IPS DF 19.7 (cell line): ENCODE data around the gene CACNA1S.

Experiments
- DNase-seq: peaks from one replicate; pipeline ENCODE4 v3.0.0-alpha.2; 2013; ENCODE audit warnings: low read depth, low spot score

CACNA1S gene

GRCh38 chr1:201112173-201112731 lies at the start of gene CACNA1S:
Gene CACNA1S, minus strand, starts transcription at chr1:201112426. Its CDS starts 87 bp downstream, at chr1:201112339.
- no peak for DNase-seq

- no peak for DNase-seq
These were observed 45.7 kb upstream of the CACNA1S start for GRCh38 chr1:201157949-201158348.

DNA sequence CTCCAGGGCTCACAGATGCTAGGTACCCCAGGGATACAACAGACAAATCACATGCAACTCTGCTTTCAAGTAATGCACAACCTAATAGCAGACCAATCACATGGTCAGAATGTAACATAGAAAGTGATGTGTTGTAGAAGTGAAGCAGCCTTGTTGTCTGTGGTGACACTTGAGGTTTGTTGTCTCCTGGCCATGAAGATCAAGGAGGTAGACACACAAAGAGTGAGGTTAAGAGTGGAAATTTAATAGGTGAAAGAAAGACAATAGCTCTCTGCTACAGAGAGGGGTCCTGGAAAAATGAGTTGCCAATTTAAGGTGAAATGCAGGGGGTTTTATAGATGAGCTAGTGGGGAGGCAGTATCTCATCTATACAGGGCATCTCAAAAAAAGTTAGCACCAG lies 44.6 kb upstream of the CACNA1S start:
- no peak for DNase-seq

DNA sequence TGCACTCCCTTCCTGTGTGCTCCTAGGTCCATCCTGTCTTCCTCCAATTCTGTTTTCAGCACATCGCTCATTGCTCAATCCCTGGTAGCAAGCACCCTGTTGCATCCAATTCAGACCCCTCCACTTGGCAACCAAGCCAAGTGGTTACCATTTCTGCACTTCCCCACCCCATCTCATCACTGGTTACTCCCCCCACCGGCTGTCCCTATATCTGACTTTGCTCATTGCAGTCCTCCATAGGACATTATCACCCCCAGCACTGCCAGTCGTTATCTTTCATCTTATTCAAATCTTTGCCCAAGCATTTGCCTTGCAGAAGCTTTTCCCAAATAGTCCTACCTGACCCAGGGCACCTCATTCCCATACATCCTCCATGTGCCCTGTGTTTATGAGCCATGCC lies 44.1 kb upstream of the CACNA1S start:
- DNase-seq = no peak

DNA sequence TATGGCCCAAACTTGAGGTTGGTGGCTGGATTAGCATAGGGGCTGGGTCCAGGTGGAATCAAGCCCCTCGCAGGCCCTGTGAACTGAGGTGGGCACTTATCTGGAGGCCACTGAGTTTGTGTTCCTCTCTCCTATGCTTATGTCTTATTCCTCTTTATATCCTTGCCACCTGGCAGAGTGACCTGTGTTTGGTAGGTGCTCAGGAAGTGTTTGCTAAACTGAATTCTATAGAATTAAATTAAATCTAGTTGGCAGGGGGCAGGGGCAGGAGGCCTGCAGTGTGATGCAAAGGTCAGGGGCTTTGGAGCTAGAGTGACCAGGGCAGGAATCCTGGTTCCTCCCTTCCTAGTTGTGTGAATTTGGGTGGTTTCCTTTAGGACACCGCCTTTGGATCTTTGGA lies 43.1 kb upstream of the CACNA1S start:
- DNase-seq = no peak

DNA sequence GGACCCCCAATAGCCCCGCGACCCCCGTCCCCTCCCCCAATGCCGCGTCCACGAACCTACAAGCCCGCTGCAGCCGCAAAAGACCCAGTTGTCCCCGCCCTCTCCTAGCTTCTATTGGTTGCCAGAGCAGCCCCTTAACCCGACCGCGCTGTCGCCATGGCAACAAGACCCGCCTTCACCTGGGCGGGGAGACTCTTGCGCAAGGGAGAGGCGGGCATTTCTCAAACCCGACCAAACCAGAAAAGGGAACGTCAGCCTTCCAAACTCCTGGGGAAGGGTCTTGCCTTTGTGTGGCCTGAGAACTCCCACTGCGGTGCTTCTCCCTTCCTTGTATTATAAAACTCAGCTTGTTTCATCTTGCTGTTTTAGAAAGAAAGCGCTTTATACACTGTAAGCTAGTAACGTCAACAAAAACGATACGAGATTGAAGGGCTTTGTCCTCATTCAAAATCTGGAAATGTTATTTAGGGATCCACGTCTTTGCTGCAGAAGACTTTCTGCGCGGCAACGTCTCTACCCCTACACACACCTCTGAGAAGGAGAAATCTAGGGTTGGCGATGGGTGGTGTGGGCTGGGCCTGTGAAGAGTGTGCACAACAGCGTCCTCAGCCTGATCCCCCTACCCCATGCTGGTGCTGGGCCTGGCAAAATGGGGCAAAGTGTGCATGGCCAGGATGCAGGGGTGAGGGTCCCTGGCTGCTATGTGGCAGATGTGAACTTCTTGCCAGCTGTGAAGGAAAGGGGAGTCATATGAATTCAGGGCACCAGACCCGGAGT lies 42.4 kb upstream of the CACNA1S start, which contains the start of gene TMEM9:
TMEM9 (minus strand) TSS at position 86 of the 777 bp plus-strand sequence. CDS start 551 bp downstream, outside the sequence.
- DNase-seq = peak; percentile 82

DNA sequence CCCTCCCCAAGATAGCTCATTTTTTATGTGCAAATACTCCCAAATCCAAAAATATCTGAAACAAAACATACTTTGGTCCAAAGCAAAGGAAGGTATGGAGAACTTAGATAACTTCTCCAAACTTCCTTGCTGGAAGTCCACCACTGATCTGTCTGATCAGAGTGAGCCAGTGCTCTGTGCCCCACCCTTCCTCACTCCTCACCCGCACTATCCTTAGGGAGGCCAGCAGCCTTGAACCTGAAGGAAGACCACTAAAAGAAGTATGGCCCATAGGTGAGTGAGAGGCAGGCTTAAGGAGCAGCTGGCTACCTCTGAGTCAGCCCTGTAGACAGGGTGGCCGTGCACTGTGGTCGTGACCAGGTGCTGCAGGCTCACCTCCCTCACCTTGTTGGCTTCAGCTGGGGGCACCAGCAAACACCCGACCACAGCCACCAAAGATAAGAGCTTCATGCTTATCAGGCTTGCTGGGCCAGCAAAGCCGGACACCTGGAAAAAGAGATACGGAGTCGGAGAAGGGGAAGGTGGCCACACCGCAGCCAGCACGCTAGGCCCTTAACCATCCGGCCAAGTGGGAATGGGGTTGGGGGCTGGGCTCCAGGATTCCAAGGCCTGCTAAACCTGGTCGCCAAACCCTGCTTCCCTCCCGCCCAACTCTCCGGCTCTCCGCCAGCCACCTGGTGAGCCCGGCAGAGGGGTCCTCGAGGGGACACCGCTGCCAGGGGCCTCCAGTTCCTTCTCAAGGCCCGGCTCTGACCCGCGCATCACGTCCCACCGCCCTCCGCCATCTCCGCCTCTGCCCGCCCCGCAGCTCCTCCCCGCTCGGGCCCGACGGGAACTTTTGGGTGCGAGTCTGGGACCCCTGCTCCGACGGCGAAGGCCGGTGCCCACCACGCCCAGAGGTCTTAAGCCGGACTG lies 41.5 kb upstream of the CACNA1S start:
- DNase-seq = no peak

DNA sequence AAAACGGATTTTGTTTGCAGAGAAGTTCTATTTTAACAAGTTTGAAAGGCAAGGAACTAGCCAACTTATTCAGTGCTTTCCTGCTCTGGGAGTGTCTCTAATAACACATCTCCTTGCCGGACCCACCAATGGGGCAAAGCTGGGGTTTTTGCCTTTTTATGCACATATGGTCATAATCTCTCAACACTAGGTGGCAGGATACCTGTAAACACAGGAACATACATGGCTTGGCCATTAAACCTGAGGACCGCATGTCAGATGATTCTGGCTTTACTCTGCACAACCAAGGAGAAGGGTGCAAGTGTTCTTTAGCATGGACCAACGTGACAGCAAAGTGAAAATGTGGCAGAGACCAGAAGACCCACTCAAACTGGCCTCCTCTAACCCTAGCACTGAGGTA lies 37.2 kb upstream of the CACNA1S start:
- no peak for DNase-seq

- DNase-seq = no peak
These were observed 35.3 kb upstream of the CACNA1S start for GRCh38 chr1:201147396-201148015.

DNA sequence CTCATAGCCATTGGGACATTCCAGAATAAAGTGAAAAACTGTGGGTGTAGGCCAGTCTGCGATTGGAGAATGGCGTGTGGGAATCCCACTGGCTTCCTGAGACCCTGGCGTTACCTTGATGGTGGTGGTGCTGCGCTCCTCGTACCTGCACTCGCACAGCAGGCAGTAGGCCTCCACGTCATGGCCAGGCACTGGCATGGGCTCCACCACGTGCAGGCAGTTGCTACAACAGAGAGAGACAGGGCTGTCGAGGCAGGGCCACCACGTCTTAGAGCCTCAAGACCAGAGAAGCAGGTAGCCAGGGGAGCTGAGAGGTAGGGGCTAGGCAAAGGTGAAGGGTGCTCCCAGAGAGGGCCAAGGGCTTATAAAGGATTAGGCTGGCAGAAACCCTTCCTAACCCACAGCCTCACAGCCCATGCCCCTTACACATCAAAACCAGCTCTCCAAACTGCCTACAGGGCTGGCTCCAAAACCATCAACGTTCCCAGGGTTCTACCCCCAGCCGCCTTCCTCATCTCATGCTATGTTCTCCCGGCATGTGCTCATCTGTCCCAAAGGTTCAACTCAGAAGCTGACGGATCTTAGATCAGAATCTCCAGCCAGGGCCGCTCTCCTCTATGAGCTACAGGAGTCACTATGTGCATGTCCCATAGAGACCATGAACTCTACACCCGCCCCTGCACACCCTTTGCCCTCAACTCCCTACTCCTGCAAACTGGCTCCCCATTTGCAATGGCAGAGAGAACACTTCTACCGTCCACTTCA lies 34.6 kb upstream of the CACNA1S start:
- no peak for DNase-seq

- DNase-seq = no peak
These were observed 33.6 kb upstream of the CACNA1S start for GRCh38 chr1:201145816-201146215.

DNA sequence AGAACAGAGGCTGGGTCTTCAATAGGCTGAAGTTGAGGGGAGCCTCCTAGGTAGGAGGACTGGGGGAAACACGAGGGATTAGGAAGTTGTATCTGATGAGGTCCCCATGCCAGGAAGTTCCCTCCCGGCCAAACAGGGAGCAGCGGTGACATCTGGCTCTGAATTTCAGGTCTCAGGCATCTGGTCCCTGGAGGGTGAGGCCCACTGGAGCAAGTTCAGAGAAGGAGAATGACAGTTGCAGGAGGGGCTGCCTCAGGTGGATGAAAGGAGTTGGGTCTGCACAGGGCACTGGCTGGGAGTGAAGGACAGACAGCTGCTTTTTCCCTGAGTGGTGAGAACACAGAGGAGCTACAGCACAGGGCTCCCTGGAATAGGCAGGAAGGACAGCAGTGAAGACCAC lies 32.9 kb upstream of the CACNA1S start:
- no peak for DNase-seq

DNA sequence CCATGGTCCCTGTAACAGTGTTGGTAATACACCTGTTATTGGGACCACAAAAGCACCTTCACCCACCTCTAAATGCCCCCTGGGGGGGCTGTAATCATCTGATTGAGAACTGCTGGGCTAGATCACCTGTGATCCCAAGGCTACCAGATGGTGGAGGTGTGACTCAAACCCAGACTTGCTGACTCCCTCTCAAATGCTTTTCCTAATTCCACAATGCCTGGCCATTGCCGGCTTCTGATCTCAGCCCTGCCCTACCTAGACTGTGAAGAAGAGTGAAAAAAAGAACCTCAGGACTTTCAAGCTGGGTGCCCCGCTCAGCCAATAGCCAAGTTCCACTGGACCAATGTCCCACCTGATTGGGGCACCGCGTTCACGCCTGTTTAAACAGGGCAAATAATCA lies 32.5 kb upstream of the CACNA1S start:
- DNase-seq = no peak

DNA sequence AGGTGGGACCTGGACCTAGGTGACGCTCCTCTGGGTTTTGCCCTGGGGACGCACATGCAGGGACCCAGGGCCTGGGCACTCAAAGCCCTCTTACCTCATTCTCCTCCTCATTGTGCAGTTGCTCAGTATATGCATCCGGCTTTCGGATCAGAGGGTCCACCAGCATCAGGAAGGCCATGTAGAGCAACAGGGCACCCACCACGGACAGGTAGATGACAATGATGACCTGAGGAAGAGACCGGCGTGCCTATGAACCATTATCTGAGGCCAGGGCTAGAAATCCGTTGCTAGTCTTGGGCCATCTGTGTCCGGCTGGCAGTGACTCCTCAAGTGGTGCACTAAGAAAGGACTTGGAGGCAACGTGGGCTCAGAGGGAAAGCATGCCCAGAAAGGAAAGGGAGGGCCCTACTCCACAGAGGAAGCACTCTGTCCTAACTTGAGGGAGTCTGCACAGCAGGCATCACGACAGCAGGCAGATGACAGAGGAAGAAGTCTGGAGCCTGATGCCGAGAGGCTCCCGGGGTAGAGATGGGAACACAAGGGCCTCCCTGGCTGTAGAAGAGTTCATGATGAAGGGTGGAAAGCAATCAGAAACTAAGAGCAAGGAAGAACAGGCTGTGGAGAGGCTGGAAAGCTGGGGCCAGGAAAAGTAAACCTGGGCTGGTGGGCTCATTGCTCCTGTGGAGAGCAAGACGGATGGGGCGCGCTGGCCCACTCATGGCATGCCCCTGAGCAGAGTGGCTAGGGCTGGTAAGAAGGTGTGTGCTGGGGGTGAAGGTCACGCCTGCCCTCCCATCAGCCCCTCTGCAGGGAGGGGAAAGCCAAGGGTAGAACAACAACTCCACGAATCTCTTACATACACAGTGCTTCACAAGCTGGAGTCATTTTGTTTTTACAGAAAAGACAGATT lies 31.8 kb upstream of the CACNA1S start:
- DNase-seq = no peak

DNA sequence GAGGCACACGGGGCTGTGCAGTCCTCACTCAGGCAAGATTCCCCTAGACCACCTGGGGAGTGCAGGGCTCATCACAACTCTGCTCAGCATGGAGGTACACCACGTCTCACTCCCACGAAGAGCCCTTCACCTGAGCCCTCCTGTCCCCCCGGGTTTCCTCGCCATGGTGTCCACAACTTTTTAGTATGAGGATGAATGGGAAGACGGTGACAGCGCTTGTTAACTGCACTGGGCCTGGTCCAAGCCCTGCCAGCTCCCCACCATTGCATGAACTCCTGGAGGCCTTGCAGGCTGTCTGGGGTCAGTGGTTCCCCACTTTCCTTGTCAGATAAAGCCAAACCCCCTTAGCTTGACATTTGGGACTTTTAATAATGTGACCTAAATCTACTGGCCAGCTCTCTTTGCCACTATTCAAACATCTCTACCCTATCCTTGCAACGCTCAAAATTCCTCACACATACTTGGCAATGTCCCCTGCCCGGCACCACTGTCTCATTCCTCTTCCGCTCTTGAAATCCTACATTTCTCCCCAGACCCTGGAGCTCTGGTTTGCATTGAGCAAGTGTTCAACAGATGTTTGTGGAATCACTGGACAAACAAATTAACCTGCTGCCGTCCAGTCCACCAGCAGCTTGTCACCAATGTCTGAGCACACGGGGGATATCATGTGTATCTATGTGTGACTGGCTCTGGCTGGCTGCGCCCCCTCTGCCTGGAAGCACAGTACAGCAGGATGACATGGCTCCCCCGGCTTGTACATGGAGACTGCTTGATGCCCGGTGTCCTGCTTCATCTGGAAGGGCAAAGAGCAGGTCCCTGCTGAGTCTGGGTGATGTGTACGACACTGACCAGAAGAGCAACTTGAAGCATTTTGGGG lies 30.9 kb upstream of the CACNA1S start:
- DNase-seq = no peak

GRCh38 chr1:201142011-201142848 lies 30.0 kb upstream of the CACNA1S start:
- no peak for DNase-seq

DNA sequence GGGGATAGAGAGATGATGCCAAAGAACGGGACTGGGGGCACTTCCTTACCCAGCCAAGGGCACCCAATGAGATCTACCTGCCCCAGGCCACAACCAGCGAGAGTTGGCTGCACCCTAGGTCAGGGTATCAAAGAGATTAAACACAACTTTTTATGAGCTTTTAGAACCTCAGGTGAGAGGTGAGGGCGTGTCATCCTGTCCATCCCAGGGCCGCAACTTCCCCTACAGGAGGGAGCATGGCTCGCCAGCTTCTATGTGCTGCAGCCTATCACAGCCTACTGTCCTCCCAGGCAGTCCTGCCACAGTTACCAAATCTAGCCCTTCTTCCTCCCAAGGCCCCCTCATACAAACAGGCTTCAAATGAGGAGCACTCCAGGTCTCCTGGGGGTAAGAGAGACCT lies 29.2 kb upstream of the CACNA1S start:
- no peak for DNase-seq

DNA sequence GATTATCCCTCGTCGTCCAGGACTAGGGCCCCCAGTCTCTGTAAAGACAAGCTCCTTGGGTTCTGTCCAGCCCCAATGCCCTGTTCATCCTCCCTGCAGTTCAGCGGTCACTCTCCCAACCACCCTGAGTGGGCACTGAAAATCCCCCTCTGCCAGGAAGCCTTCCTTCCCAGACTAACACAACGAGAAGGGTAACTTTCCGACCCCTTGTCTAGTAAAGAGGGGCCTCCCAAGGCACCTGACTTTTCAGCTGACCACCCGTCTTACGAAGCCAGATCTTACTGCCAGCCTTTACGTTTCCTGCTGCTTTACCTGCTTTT lies 28.7 kb upstream of the CACNA1S start:
- DNase-seq = no peak
